HG02798 (cell line): ENCODE results near the gene OR5T1.

ENCODE experiments used
- ATAC-seq: cut with Tn5 transposase; IDR thresholded peaks from one replicate; pipeline ENCODE4 v1.9.1; 2021; ENCODE audit warnings: mild to moderate bottlenecking; ENCODE audit not compliant: unreplicated experiment, poor library complexity

Gene OR5T1

GRCh38 chr11:56273854-56274253 is at the start of gene OR5T1:
Gene OR5T1 (plus strand): TSS chr11:56274154. CDS start chr11:56275639, 1,485 bp downstream.
- ATAC-seq = no peak

GRCh38 chr11:56234155-56234554 is 39.8 kb upstream of the OR5T1 start, which contains the start of gene OR5T2:
Gene OR5T2 (minus strand): TSS chr11:56234255. CDS start chr11:56233062, 1,193 bp downstream.
- ATAC-seq = no peak

- no peak for ATAC-seq
Measured at GRCh38 chr11:56251954-56252353, 22.0 kb upstream of the OR5T1 start, which contains the start of gene OR5T3. Gene OR5T3 (plus strand): TSS chr11:56252254. CDS start chr11:56252254, 0 bp downstream.

DNA sequence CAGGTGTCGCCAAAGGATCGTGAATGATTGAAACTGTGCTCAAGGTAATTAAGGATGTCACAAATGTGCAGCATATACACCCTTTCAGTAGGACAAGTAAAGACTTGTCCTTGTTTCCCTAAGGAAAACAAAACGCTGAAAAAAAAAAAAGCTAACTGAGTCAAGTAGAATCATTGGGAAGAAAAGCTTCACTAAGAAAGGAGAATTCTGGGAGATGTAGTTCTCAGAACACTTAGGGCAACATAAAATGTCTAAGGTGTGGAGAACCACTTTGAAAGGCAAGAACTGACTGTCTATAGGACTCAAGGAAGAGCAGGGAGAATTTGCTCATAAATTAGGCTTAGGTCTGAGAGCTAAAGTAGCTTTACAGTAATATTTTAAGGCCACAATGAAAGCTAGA is 2.9 kb upstream of the OR5T1 start:
- no peak for ATAC-seq

DNA sequence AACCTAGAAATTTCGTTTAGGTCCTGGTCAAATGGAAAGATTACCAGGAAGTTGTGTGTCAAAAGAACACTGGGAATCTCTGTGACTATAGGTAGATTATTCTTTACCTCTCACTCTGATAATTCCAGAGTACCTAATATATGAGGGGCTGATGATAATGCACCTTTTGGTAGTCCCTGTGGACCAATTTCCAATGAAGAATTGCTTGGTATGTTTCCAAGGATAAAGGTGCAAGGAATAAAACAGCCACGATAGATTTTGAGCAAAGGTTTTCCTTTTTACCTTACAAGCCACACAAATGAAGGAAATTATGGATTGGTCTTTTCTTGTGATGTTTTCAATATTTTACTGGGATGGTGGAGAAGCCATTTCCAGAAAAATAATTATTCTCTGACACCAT is 18.2 kb downstream of the OR5T1 start, which contains the start of gene OR8H1:
OR8H1 (minus strand) TSS at position 101 of the 400 bp plus-strand sequence. CDS start 1,192 bp downstream, outside the sequence.
- ATAC-seq = no peak

DNA sequence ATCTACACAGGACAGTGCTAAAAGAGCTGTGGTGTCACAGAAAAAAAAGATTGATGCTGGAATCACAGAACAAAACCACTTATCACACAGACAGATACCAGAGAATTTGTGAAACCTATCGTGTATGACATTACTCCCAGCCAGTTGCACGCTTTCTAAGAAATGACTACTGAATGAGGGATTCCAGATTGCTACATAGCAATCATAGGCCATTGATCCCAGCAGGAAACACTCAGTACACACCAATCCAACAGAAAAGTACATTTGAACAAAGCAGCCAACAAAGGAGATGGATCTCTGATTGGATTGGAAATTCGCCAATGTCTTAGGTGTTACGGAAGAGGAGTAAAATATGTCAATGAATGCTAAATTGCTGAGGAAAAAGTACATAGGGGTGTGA is 22.9 kb downstream of the OR5T1 start:
- no peak for ATAC-seq

- ATAC-seq = no peak
Measured at GRCh38 chr11:56307836-56308235, 33.9 kb downstream of the OR5T1 start.

DNA sequence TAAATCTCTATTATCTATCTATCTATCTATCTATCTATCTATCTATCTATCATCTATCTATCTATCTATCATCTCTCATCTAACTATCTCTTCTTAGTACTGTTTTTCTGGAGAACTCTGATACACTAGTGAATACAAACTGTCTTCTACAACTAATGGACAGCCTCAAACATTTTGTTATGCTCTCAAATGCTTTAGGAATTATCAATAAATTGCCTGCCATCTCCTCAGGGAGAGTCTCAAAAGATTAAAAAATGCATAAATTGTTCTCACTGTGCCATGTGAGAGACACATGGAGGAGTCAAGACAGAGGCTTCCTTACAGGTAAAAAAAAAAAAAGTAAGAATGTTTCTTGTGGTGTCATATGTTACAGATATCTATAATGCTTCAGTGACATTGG is 40.9 kb downstream of the OR5T1 start, which contains the start of gene OR8K3:
OR8K3 (plus strand) TSS at position 301 of the 400 bp plus-strand sequence. CDS start 3,163 bp downstream, outside the sequence.
- ATAC-seq = no peak
